NCI-H1694 (cell line): ENCODE results near the gene SDC1.

Source experiments
- DNase-seq: peaks from one replicate; lab custom pipeline; 2025; lab: John Stamatoyannopoulos, UW

SDC1 gene

DNA sequence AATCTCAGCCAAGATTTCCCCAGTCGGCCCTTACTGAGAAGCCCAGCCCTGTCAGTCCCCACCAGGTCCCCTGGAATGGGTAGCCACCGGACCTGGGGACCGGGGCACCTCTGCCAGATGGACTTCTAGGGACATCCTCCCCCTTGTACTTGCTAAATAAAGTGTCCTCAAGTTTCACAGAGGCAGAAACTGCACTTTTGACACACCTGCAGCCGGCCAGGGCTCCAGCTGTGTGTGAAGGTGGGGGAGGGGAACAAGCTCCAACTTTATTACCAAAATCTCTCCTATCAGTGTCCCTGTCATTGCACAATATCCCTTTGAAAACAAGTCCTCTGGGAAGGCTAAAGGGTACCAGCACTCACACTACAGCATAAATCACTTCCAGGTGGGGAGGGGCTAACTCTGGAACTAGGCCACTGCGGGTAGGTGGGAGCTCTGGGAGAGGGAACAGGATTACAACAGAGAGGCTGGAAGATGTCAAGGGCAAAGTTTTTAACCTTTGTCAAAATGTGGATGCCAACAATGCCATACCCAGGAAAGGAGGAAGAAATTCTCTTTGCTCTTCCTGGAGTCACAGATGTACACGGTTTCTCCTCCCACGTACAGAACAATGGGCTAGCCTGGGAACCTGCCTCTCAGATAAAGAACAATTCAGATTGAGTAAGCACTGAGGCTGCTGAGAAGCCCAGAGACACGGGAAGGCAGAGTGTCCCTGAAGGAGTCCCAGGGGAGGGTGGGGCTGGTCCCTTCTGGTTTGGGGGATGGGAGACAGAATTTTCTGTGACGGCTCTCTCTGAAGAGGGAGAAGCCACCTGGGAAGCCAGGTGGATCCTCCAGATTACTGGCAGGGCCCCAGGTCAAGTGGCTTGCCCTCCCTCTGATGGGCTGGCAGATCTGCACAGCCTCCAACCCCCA is 11.0 kb downstream of the SDC1 start:
- no peak for DNase-seq

DNA sequence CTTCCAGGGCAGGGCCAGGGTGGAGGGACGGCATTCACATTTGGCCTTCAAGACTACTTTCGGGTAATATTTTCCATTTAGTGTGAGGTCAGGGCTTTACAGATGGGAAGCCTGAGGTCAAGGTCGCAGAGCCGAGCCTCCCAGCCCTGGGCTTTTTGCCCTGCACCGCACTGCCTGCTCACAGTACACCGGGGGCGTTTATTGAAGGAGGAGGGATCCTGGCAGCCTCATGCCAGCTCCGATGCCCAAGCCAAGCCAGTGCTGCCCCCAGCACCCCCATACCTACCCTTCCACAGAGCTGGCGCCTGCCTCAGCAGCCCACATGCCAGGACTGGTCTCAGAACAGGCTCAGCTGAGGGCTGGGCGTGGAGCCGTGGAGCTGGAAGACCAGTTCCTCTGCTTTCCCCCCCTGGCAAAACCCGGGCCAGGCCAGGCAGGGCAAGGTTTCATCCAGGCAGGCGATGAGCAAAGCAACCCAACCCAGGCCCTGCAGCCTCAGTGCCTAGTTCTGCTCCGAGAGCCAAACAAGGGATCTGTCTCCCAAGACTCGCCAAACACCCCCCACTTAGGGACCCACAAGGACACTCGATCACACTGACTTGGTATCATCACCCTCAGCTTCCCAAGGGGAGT is 11.9 kb downstream of the SDC1 start:
- no peak for DNase-seq

DNA sequence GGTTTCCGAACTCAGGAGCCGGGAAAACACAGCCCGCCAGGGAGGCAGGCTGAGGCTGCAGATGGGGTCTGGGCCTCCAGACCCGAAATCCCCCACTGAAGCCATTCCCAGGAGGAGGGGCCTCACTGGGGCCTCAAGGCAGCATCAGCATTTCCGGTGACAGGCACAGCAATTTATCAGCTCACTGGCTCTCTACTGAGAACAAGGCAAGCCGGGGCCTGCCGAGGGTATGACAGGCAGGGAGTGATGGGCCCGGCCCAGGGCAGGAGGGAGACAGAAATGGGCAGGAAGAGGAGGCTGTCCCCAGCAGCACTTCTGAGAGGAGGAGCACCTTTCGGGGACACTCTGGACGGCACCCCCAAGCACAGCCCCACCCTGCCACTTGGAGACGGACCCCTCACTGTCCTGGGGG is 12.5 kb downstream of the SDC1 start:
- peak; percentile 96 for DNase-seq

DNA sequence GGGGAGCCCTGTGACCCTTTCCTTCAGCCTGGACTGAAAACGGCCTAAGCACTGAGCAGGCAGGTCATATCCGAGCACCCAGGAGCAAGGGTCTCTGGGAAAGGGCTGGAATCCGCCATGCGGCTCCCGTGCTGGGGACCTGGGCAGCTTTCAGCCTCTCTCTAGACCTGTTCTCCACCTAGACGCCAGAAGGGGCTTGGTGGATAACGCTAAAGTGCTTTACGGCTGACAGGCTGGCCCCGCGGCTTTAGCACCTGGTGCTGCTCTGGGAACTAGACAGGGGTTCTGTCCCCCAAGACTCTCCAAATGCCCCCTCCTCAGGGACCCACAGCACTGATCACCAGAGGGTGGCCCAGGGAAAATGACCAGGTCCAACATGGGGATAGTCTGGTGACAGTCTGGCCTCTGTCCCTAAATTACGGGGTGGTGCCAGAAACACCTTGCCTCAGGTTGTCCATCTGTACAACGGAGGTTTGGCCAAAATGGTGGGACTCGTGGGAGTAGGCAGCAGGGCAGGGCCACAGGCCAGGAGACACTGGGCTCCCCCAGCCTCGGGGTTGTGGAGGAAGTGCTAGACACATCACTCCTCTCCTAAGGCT is 13.0 kb downstream of the SDC1 start:
- DNase-seq = no peak

DNA sequence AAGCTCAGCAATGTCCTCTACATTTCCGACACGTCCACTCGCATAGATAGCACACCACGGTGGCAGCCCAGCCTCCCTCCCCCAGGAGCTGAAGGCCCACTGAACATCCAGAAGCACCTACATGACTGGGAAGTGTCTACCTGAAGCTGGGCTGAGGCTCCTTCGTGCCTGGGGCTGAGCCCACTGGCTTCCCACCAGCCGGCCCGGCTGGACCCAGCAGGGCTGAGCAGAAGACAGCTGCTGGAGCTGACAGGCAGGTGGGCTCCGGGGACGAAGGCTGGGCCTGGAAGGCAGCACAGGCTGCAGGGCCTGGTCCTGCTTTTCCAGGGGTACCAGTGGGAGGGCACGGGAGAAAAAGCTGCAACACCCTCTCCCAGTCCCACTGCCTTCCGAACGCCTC is 13.5 kb downstream of the SDC1 start:
- DNase-seq = no peak

DNA sequence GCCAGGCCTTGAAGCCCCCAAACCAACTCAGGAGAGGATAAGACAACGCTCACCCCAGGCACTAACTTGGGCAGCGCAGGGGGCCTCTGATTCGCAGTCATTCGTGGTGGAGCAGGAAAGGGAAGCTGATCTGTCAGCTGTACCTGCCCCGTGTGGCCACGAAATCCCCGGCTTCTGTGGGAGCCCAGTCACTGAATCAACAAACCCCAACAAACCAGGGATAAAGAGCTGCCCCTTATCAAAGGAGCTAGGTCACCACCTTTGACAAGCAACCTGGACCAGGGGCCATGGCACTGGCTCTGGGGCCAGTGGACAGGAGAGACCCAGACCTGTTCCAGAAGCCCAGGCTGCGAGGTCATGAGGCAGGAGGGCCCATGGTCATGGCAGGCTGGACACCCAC is 14.5 kb downstream of the SDC1 start:
- DNase-seq = no peak

DNA sequence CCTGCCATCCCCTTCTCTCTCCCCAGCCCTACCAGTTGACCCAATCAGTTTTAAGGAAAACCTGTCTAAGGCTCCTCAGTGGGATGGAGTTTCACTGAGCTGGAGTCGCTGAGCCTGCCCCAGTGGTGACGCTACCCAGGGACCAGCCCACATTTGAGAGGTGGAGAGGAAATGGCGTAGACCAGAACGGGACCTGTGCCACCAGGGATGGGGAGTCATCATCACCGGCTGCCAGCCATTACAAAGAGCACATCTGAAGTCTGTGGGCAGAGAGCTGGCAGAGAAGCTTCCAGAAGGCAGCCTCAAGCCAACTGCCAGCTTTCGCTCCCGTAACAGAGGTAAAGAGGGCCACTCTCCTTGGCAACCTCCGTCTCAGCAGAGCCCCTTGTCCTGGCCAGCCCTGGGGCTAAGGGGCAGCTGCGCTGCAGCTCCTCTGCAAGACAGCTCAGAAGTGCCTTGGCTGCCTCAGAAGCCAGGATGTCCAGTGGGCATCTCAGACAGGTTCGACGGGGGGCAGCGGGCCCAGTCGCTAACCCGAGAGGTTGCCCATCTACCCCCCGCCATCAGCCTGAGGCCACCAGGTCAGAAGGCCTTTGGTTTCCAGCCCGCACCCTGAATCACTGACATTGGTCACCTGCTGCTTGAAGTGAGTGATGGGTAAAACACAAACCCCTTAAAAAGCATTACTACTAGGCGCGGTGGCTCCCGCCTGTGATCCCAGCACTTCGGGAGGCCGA is 15.4 kb downstream of the SDC1 start:
- no peak for DNase-seq

DNA sequence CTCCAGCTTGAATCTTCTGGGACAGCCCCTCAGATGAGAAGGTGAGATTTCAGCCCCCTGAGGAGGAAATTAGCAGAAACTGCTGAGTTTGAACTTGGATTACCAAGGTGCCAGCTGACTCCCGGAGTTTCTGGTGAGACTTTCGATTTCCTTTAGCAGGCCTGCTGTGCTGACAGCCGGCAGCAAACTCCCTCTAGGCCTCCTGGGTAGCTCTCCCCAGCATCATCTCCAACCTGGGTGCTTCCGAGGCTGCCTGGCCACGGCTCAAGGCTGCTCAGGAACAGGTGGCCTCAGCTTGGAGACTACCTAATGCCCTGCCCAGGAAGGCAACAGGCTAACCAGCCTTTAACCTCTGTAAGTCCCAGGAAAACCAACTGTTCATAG is 16.5 kb downstream of the SDC1 start:
- no peak for DNase-seq

DNA sequence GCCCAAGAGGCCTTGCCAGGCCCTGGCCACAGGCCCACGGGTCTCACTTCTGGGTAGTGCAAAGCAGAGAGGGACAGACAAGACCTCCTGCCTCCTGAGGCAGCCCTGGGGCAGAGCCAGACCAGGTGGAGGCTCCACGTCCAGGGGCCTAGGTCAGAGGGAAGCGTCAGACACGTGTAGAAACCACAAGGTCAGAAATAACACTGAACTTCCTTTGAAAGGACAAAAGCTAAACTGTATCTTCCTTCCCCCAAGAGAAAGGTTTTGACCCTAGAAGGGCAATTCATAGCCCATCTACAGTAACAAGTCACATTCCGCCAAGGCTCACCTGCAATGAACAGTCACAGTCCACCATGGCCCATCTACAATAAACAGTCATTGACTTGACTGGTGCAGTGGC is 17.9 kb downstream of the SDC1 start:
- no peak for DNase-seq

DNA sequence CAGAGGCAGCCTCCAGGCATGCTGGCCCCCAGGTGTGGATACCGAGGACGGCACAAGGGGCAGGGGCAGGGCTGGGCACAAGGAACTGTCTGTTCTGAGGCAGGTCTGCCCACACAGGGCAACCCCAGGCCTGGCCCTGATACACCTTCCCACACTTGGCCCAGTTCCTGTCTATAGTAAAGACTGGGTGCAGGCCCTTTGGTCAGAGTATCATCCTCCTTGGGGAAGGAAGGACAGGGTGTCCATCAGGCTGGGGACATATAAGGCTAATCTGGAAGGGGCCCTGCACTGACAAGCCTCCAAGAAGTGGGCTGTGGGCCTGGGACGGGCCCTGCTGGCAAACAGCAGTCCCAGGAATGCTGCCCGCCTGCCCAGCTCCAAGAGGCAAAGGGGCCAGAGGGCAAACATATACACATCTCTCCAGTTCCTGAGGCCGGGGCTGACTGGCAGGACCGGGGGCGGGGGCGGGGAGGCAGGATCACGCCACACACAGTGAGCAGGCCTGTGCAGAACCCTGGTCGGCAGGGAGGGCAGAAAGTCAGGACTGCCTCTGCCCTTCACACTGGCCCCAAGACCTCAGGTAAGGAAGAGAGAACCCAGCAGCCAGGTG is 18.9 kb downstream of the SDC1 start:
- DNase-seq = no peak

DNA sequence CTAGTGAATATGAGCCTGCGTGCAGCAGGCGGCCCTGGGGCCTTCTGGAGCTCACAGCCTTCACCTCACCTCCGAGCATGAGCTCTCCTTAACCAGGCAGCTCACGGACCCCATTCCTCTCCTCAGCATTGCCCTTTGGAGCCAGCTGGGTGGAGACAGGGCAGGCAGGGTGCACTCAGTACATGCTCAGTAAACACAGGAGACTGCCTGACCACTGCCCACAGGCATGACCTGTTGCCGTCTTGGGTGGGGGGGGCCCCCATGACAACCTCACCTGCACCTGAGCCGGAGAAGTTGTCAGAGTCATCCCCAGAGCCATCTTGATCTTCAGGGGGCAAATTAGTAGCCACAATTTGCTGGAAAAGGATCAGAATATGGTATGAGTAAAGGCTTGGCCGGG is 19.9 kb downstream of the SDC1 start:
- no peak for DNase-seq

DNA sequence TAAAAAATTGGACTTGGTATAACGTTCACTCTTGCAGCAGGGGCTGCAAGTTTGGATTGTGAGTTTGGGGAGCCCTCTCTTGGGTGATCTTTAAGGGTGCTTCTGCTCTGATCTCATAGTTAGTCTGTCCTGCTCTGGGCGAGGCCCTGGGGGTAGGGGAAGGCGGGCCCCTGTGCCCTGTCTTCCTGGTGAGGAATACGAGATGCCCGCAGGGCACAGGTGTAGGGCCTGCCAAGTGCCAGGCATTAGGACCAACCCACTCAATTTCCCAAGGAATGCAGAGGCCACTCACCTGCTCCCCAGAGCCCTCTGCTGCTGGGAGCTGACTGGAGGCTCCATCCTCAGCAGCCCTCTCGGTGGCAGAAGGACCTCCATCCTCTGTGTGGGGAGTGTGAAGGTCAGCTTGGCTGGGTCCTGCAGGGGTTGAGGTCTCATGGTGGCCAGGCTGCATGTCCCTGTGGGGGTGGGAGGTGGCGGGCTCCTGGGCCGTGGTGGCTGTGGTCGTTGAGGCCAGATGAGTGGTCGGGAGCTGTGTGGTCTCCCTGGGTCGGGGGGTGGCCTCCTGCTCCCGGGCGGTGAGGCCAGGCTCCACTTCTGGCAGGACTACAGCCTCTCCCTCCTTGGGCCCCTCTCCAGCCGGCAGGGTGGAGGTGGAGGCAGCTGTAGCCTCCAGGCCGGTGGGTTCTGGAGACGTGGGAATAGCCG is 21.3 kb downstream of the SDC1 start:
- DNase-seq = no peak

DNA sequence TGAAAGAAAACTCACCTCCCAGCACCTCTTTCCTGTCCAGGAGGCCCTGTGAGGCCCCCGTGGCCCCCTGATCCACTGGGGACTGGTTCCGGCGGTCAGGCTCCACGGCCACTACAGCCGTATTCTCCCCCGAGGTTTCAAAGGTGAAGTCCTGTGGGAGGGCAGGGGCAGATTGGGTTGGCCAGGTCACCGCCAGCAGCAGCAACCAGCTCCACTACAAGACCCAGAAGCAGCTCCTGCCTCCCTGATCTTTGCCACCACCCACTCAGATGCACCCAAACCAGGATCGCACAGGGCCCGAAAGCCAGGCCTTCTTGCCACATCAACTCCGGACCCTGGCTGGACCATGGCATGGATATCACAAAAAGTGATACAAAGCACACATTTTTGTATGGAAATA is 21.9 kb downstream of the SDC1 start:
- DNase-seq = no peak

DNA sequence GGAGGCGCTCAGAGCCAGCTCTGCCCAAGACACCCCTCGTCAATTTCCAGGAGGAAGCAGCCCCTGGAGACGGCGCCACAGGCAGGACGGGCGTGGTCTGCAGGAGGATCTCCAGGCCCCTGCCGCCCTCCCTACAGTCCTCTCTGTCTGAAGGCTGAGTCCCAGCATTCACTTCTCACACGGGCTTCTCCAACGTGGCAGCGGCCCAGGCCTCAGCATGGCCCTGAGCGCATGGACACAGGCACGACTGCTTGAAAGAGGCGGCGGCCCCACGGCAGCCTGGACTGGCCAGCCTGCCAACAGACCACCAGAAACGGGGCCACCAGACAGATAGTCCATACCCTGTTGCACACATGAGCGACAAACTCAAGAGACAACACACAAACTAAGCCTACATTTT is 23.3 kb downstream of the SDC1 start:
- DNase-seq = no peak

DNA sequence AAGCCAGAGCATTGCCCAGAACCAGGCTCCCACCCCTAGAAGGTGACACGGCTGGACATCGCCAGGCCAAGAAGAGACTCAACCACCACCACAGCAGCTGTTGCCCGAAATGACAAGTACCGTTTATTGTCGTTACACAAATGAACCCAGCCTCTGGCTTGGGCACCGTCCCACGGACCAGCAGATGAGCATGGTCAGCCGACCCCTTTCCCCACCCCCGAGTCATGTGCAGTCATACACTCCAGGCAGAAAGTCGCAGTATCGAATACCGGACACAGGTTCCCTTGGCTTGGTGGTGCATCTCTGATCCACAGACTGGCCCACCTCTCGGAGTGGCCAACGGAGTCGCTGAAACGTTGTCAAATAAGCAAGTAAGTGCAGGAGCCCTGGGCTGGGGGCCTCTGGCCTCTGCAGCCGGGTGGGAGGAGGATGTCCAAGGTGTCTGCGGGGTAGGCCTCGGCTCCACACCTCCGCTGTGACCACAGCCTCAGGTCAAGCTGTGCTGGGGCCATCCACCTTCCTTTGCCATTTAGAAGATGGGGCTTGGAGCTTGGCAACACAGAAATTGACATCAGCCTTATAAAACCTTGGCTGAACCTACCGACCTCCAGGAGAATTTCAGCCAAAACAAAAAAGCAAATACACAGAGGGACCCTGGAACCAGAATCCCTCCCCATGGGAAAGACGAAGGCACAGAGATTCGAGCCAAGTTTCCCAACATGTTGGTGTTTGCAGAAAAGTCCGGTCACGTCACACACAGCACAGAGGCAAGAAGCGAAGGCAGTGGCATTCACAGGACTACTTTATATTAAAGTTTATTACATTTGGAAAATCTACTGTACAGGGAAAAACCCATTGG is 24.0 kb downstream of the SDC1 start:
- no peak for DNase-seq

DNA sequence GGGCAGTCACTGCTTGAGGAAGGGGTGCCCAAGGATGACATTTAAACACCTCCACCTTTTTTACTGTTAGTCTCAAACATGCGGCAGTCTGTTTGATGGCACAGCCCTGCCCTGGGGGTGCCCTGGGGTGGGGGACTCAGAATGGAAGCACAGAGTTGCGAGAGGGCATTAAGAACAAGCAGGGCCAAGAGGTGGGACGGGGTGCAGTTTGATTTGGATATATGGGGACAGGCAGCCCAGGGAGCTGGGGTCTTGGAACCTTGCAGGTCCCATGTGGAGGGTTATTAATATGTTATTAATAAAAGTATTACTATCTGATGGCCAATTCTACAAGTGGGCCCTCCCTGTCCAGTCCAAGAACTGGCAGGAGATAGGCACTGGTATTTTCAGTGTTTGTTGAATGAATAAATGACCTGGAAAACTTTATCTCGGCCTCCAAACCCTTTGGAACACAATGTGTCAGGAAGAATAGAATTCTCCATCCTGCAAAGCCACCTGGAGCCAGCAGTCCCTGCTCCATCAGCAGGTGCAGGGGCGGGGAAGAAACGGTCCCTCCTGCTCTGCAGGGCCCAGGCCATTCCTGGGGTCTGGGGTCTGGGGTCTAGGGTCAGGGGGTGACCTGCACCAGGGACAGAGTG is 25.2 kb downstream of the SDC1 start:
- no peak for DNase-seq

DNA sequence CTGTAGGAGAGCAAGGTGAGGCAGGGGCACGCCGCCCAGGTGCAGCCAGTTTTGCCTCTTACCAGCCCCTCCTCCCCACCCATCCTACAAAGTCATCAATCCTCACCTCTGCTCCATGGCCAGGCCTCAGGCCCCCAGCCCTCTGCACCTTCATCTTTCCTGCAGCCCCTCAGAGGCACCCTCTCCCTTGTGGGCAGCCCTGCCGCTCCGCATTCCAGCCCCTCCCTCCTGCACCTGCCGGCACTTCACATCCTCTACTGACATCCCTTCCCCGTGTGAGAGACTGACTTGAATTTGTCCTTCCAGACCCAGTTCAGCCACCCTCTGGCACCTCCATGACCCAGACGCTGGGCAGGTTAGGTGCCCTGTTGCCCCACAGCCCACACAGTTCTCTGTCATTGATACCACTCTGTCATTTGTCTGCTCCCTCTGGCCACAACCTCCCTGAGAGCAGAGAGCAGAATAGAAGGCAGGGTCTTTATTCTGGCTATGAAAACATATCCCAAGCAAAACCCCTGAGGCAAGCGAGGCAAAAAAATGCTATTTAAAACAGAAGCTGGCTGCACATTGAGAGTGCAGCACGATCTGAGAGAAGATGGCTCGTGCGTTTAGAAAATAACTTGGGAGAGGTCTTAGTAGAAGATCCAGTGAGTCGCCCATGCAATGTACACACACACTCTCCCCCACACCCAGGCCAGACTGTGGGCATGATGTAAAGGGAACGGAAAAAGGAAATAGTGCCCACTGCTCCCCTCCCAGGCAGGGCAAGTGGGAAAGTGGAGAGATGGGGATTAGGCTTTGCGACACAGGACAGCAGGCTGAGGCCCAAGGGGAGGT is 25.9 kb downstream of the SDC1 start:
- DNase-seq = no peak

DNA sequence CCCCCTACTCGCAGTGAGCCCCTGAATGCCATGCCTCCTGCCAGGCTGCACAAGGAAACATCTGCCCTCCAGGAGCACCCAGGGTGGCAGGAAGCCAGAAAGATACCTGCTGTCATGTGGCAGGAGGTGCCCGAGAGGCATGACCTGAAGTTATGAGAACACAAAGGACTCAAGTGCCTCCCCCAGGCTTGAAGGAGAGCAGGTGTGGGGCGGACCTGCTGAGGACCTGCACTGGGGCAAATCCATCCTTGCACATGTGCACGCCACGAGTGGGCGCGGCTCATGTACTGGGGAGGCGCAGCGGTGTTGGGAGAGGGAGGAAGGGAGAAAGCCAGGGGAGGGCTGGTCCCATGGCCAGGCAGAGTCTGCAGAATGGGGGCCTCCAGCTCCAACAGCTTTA is 26.9 kb downstream of the SDC1 start:
- DNase-seq = no peak

DNA sequence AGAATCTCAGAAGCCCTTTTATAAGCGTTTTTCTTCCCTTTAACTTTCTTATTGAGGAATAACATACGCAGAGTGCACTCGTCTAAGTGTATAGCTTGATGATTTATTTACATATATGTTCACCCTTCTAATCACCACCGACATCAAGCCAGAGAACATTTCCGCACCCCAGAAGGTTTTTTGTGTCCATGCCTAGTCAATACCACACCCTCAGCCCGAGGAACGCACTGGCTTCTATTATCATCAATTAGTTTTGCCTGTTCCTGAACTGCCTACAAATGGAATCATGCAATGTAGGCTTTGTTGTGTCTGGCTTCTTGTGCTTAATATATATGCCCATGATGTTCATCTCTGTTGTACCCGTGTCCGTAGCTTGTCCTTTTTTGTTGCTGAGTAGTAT is 27.7 kb downstream of the SDC1 start:
- DNase-seq = no peak
